Germinal center (tissue), 1 donor: ENCODE results near the gene SRSF1.
A peak's percentile ranks its signal among the peaks of the same experiment; 100 is the strongest.
"Not testable (repeated sequence)": the region's sequence is repeated elsewhere in the genome, so short reads cannot be mapped to it uniquely, and the experiment has no call there.

Source experiments
- DNase-seq: peaks from one replicate; pipeline ENCODE4 v3.0.0; 2012; ENCODE audit warnings: mixed read lengths, low spot score

The SRSF1 gene, protein sequence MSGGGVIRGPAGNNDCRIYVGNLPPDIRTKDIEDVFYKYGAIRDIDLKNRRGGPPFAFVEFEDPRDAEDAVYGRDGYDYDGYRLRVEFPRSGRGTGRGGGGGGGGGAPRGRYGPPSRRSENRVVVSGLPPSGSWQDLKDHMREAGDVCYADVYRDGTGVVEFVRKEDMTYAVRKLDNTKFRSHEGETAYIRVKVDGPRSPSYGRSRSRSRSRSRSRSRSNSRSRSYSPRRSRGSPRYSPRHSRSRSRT

DNA sequence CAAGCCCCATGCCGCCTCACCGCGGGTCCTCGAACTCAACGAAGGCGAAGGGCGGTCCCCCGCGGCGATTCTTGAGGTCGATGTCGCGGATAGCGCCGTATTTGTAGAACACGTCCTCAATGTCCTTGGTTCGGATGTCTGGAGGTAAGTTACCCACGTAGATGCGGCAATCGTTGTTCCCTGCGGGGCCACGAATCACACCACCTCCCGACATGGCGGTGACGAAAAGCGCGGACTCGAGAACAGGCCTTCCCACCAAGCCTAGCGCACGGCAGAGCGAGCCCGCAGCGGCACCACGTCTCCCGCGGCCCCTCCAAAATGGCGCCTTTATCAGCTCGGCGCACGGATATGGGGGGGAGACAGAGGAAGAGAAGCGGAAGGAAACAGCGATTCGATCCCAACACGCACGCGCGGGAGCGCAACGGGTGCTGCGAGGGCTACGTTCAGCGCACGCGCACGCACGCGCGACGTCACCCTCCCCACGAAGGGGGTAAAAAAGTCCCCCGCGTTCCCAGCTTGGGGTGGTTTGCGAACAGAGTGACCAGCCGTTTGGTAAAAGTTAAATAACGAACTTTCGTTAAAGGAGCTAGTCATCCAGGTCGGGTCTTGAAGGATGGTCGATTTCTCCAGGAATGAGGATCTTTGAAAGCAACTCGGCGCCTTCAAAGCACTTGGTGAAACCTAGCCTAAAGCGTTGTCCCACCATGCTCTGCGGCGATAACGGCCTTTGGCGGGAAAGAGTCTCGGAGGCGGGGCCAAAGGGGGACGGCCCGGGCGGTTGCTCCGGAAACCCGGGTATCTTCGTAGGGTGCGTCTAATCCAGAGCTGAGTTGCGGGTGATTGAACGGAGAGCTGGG lies at the start of gene SRSF1:
TSS of gene SRSF1 (minus strand) at position 323 of the 857 bp plus-strand sequence. CDS start at position 214, 109 bp downstream.
- DNase-seq: peak; percentile 97

DNA sequence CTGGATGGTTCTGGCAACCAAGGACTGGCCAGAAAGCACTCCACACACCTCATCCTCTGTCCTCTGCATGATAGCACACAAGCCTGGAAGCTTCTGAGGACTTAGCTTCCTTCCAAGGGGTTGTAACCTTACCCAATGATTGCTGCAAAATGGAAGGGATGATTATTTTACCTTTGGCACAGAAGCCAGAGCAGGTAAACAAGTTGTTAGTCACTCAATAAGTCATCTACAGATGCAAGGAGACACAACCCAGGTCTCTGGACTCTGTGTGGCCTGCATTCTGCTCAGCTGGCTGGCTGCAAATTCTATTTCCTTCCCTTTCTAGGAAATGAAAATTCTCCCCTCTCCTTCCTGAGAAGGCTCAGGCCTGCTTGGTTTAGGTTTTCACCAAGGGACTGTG lies 49.4 kb upstream of the SRSF1 start:
- no peak for DNase-seq

GRCh38 chr17:58054641-58055040 lies 47.6 kb upstream of the SRSF1 start:
- no peak for DNase-seq

DNA sequence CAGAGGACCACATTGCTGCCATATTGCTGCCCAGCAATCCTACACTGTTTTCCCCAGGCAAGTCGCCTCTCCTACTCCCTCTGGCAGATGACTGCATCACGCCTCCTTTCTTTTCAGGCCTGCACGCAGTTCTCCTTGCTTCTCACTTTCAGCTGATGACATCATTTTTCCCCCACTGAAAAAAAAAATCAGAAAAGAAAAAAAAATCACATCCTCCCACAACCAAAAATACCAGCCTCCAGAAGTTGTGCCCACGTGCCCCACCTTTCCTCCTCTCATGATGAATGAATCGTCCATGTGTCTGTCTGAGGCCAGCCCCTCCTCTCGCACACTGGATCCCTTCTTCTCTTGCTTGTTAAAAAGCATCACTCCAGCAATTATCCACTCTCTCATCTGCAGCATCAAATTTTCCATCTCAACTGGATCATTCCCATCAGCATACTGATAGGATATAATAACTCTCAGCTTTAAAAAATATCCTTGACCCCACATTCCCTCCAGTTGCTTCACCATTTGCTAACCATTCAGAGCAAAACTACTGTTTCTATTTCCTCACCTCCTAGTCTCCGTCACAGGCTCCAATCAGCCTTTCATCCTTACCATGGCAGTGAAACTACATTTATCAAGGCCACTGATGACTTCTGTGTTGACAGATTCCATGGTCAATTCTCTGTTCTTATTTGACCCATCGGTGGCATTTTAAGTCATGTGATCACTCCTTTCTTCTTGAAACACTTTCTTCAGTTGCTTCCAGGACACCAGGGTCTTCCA lies 46.1 kb upstream of the SRSF1 start:
- DNase-seq: no peak

DNA sequence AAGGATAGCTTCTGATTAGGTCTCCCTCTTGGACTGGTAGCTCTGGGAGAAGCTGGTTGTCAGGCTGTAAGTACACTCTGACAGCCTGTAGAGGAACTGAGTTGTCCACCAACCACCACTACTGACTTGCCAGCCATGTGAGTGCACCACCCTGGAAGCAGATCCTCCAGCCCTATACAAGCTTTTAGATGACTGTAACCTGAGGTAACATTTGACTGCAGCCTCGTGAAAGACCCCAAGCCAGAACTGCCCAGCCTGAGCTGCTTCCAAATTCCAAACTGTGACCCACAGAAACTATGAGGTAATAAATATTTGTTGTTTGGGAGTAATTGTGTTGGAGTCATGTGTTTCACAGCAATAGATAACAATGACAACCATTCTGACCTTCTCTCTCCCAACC lies 45.4 kb upstream of the SRSF1 start:
- no peak for DNase-seq

DNA sequence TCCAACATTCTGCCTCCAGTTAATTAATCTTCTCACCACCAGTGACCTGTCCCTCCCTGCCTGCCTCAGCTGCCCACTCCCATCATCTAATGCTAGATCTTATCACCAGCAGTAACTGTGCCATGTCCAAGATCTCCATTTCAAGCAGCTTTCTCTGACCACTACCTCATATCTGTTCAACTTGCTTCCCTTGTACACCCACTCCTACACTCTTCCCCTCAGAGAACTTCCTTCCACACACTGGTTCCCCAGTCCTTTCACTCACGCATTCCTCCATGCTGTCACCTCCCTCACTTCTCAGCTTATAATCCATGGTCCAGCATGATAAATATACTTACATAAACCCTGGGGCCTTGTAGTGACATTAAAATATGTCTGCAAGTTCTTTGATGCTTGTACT lies 44.4 kb upstream of the SRSF1 start:
- no peak for DNase-seq

- no peak for DNase-seq
Observed at GRCh38 chr17:58050966-58051365, 43.9 kb upstream of the SRSF1 start.

GRCh38 chr17:58049533-58049932 lies 42.5 kb upstream of the SRSF1 start:
- no peak for DNase-seq

DNA sequence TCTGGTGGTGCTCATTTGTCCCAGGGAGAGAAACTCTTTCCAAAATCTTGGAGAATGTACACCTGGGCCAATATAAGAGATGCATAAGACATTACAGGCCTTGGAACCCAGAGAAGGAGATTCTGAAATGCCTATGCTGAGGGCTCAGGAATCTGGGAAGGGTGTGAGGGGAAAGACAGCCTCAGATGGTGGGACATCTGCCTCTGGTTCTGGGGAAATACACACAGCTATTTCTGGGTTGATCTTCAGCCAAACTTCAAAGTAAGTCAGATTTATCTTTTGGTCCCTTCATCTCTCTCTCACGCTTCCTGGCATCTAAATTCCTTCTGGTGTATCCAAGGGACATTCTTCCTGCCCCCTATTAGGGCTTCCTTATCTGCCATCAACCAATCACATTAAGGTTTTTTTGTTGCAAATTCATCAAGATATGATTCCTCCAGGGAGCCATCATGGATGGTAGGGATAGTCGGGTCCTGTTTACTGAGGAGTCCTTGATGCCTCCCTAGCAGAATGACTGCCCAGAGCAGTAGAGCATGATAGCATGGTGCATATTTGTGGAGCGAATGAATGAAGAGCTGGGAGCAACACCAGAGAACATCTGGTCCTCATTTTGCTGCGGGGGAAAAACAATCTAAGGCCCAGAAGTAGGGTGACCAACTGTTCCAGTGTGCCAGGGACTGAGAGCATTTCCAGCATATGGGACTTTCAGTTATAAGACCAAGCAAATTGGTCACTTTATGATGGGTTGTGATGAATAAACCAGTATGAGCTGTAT lies 40.5 kb upstream of the SRSF1 start:
- DNase-seq: no peak

DNA sequence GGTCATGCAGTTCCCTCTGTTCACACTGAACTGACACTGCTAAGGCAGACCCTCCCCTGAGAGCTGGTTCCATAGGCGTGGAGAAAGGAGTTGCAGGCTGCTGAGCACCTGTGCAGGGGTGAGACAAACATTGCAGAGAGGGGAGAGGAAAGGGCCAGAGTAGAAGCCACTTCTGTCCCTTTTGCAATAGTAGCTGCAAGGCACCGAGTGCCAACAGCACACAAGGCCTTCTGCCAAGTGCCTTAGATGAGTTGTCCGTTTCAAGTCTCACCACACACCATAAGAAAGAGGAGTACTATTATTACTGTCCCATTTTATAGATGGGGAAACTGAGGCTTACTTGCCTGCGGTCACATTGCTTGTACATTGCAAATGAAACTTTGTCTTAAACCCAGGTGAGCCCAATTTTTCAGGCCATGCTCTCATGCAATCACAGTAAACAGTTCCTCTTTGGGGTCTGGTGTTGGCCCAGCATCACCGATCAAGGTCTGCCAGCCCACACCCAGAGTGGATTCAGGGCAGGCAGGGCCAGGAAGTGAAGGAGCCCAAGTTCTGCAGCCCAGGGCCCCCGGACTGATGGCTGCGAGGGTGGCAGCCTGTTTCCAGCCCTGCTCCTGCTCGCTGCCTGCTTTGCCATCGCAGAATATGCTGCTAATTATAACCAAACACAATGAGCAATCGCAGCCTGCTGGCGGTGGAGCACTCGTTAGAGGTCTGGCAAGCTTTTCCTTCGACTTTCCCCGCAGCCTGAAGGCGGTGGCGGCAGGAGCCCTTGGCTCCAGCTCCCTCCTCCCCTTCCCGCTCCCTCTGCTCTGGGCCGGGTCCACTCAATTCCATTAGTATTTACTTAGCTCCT lies 39.4 kb upstream of the SRSF1 start:
- DNase-seq: no peak

GRCh38 chr17:58044256-58044655 lies 37.2 kb upstream of the SRSF1 start:
- DNase-seq: not testable (repeated sequence)

DNA sequence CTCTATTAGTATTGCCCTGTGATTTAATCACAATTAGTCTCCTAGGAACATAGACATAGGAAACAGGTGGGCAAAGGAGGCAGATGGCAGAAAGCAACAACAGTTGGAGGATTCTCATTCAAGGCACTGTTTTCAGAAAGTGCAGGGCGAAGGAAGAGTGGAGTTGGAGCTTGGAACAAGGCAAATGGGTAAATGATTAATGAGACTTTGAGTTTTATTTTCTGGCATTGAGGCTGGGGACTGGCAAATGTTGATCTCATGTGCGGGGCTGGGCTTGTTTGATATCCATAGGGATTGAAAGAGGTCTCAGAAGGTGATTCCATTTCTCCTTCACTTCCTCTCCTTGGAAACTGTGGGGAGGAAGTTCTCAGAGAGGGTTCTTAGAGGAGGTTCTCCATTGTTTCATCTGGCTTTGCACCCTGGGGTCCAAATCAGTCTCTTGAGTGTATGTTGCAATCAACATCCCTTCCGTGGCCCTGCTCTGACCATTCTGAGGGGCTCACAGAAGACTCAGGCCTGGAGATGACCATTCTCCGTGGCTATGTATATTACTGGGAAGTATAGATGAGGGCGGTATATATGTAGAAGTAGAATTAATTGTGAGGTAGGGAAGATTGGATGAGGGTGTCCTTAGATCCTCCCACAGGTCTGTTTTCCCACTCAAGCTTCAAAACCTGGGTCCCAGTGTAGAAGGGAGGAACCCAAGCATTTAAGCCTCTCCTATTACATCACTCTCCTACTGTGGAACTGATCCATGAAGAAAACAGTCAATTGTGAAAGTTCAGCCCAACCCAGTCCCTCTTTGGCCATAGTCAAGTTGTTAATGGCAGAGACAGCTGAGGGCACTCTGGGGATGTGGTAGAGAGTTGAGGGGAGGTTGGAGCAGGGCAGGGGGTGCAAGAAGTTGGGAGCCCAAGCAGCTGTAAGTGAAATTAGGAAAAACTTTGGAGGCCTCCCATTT lies 36.5 kb upstream of the SRSF1 start:
- no peak for DNase-seq

GRCh38 chr17:58041161-58041560 lies 34.1 kb upstream of the SRSF1 start:
- no peak for DNase-seq

DNA sequence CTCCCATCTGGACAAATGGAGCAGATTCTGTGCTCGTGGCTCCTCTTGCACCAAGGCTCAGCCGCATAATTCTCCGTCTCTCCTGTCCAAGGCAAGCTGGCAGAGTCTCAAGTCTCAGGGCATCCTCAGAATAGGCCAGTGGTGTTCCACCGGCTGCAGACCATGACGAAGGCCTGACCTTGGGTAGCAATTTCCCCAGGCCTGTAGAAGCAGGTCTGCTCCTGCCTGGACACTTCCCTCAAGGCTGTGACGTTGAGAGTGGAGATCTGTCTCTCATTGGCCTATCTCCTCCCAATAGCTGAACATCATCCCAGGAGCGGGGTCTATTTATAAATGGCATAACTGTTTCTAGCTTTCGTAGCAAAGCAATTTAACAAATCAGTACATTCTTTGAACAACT lies 33.3 kb upstream of the SRSF1 start:
- no peak for DNase-seq

- DNase-seq: no peak
Observed at GRCh38 chr17:58039975-58040374, 32.9 kb upstream of the SRSF1 start.

DNA sequence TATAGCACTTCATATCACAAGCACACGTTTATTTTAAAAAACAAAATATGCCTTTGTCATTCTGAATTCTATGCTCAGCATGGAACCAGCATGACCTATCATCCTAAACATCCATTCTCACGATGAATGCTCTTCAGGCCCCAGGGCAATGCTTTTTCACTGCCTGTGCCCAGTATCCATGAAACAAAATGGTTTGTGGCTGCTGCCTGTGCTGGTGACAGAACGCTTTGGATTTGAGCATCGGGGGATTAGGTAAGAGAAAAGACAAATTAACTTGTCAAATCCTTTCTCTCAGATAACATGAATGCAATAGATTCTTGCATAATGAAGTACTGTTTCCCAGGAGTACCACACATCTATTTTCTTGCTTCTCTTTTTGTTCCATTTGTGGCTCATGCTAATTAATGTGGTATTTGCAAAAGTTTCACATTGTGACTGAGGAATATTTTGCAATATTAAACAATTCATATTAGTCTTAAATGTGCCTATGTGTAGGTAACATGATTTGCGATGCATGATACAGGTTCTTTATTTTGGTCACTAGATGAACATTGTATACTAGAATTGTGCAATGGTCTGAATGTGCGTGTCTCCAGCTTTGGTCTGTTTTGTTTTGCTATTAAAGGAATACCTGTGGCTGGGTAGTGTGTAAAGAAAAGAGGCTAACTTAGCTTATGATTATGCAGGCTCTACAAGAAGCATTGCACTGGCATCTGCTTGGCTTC lies 25.8 kb upstream of the SRSF1 start:
- no peak for DNase-seq

DNA sequence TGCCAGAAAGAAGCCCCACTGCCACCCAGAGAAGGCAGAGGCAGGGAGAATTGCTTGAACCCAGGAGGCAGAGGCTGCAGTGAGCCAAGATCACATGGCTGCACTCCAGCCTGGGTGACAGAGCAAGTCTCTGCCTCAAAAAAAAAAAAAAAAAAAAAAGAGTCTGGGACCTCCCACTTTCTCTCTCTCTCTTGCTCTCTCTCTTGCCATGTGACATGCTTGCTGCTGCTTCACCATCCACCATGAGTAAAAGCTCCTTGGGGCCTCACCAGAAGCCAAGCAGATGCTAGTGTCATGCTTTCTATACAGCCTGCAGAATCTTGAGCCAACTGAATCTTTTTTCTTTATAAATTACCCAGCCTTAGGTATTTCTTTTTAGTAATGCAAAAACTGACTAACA lies 21.5 kb upstream of the SRSF1 start:
- no peak for DNase-seq

GRCh38 chr17:58020401-58020800 lies 13.4 kb upstream of the SRSF1 start:
- DNase-seq: no peak

- no peak for DNase-seq
Observed at GRCh38 chr17:58019521-58019920, 12.5 kb upstream of the SRSF1 start.
